ENCODE measurements around the gene FAM170B. TPM values are rescaled to one million over a fixed set of nuclear protein-coding genes. Genes with fewer than 3 reads are reported as not detected.

The FAM170B gene
- total and polyA plus RNA-seq, 9 of the 15 experiments (the other 6 are each of a cell fraction or from before 2014, with no cell fraction given): 0.11 to 0.21 TPM; not detected in 7

- H3K4me2 ChIP-seq (ENCODE audit: insufficient read depth, low read length): no peak overlapping the region
- no peaks in the 10 kb centered on the region for H3K4me1 ChIP-seq (replicated peaks in 1 of 2; ENCODE audit: control insufficient read depth in 2 of 2, insufficient read depth in 2 of 2, low read length in 2 of 2)
- in situ Hi-C loops (cut with MboI) (no loop called here), intact Hi-C loops (cut with micrococcal nuclease) (no loop called here)
- H3K27ac ChIP-seq (ENCODE audit: extremely low read depth, low read depth, low read length): no peak overlapping the region
- FAIRE-seq (no peak), ATAC-seq (no peak), DNase-seq (ENCODE audit: extremely low read depth in 1 of 4, low spot score in 3 of 4) (no peak)
- POLR2A ChIA-PET: interaction anchor here (0.5 to 2.1 kb wide), 5 partner anchors 9 to 37 kb away, joined by 3 to 8 read pairs (median 5); no protein-coding TSS in a partner anchor
- no peaks in the 10 kb centered on the region for H3K36me3 ChIP-seq (ENCODE audit: control insufficient read depth, insufficient read depth, low read length)
- H3K79me2 ChIP-seq (ENCODE audit: control insufficient read depth, insufficient read depth, low read length): no peaks in the 10 kb centered on the region
- no peak overlapping the region for H3K9ac ChIP-seq (ENCODE audit: insufficient read depth in 1 of 2, low read depth in 2 of 2, low read length in 2 of 2)
- no peaks in the 10 kb centered on the region; the same call in 1 of the 2 replicates for H3K9me3 ChIP-seq (replicated peaks; ENCODE audit: control insufficient read depth, insufficient read depth, low read depth, low read length)
- 23% methylated on average over 3 of the region's 3 CpGs for WGBS (ENCODE audit: insufficient coverage, low coverage, missing lambda C conversion rate)
- no TSS peak for BruUV-seq (replicated peaks)
- H3K4me3 ChIP-seq: no peak overlapping the region
- no peaks in the 10 kb centered on the region for H4K20me1 ChIP-seq (replicated peaks; ENCODE audit: control insufficient read depth, insufficient read depth, low read length)
- TF ChIP-seq NFIX (CRISPR knock-in tag; IDR thresholded peaks at IDR 0.05; ENCODE audit: low read depth) (no peak), ZBTB17 (CRISPR knock-in tag; IDR thresholded peaks at IDR 0.05) (no peak), ELF2 (CRISPR knock-in tag; IDR thresholded peaks at IDR 0.05) (no peak), ZNF217 (CRISPR knock-in tag; IDR thresholded peaks at IDR 0.05) (no peak), SP2 (IDR thresholded peaks at IDR 0.05; ENCODE audit: extremely low read depth, low read depth, low read length, poor library complexity, severe bottlenecking) (no peak), ZBTB8A (IDR thresholded peaks at IDR 0.05; ENCODE audit: partially characterized antibody) (no peak), RBM25 (IDR thresholded peaks at IDR 0.05; ENCODE audit: low read depth, low read length, severe bottlenecking) (no peak), NCOA4 (IDR thresholded peaks at IDR 0.05; ENCODE audit: partially characterized antibody) (no peak)
- CTCF ChIA-PET (ENCODE audit: low intra/inter-chr PET ratio): no interaction called here
- peaks cover 2% of the 10 kb centered on the region for H3K9me1 ChIP-seq (ENCODE audit: control insufficient read depth, insufficient read depth, low read length)
- H3K27me3 ChIP-seq (ENCODE audit: control insufficient read depth in 2 of 2, insufficient read depth in 2 of 2, low read length in 2 of 2): no peaks in the 10 kb centered on the region
- no peak overlapping the region for H2AFZ ChIP-seq (ENCODE audit: low read depth, low read length)
These were observed 44.1 kb downstream of the FAM170B start for GRCh38 chr10:49089557-49090188.

Measured in K562 (cell line).